Measurements from ENCODE around the gene TGFB2.

GRCh38 chr1:218353656-218354055, 8.5 kb downstream of the TGFB2 start:
- no peak for TF ChIP-seq CTCF (conservative IDR thresholded peaks at IDR 0.05)
- no peak for TF ChIP-seq ZFX (IDR thresholded peaks at IDR 0.05)
